ENCODE results near the gene INTS6.

DNA sequence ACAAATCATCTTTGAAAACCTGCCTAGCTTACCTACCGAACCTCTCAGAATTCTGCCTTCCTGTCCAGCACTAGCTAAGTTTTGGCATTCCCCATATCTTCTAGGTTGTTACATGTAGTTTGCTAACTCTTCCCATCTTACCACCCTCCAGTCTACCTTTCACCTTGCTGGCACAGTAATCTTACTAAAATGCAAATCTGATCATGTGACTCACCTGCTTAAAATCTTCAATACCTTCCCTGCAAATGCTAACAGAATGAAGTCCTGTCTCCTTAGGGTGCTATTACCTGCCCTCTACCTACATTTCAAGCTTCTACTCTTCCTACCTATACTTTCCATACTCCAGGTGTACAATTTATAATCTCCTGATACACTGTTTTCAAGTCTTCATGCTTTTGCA lies 30.4 kb downstream of the INTS6 start:
- TF ChIP-seq POLR2A (IDR thresholded peaks at IDR 0.05), result no peak
- TF ChIP-seq, protein P1, sequence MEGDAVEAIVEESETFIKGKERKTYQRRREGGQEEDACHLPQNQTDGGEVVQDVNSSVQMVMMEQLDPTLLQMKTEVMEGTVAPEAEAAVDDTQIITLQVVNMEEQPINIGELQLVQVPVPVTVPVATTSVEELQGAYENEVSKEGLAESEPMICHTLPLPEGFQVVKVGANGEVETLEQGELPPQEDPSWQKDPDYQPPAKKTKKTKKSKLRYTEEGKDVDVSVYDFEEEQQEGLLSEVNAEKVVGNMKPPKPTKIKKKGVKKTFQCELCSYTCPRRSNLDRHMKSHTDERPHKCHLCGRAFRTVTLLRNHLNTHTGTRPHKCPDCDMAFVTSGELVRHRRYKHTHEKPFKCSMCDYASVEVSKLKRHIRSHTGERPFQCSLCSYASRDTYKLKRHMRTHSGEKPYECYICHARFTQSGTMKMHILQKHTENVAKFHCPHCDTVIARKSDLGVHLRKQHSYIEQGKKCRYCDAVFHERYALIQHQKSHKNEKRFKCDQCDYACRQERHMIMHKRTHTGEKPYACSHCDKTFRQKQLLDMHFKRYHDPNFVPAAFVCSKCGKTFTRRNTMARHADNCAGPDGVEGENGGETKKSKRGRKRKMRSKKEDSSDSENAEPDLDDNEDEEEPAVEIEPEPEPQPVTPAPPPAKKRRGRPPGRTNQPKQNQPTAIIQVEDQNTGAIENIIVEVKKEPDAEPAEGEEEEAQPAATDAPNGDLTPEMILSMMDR (IDR thresholded peaks at IDR 0.05), result no peak
